ENCODE measurements around the gene PSMD6.

PSMD6 gene

GRCh38 chr3:64023187-64023860 is at the start of gene PSMD6:
Gene PSMD6, minus strand, starts transcription at chr3:64023494. Its CDS starts 75 bp downstream, at chr3:64023419.
- DNase-seq = peak; percentile 92

GRCh38 chr3:64072126-64072525 is 48.8 kb upstream of the PSMD6 start:
- no peak for DNase-seq

- no peak for DNase-seq
These were observed 47.4 kb upstream of the PSMD6 start for GRCh38 chr3:64070704-64071103.

GRCh38 chr3:64067506-64068346 is 44.4 kb upstream of the PSMD6 start:
- no peak for DNase-seq

- no peak for DNase-seq
These were observed 41.5 kb upstream of the PSMD6 start for GRCh38 chr3:64064804-64065203.

- DNase-seq = no peak
These were observed 40.7 kb upstream of the PSMD6 start for GRCh38 chr3:64063983-64064438.

GRCh38 chr3:64063207-64063982 is 40.1 kb upstream of the PSMD6 start:
- no peak for DNase-seq

GRCh38 chr3:64061628-64062027 is 38.3 kb upstream of the PSMD6 start:
- DNase-seq = no peak

GRCh38 chr3:64059484-64060175 is 36.3 kb upstream of the PSMD6 start:
- DNase-seq = no peak

- no peak for DNase-seq
These were observed 35.3 kb upstream of the PSMD6 start for GRCh38 chr3:64058566-64058965.

GRCh38 chr3:64057231-64057630 is 33.9 kb upstream of the PSMD6 start:
- DNase-seq = no peak

GRCh38 chr3:64056606-64057180 is 33.4 kb upstream of the PSMD6 start:
- DNase-seq = no peak

GRCh38 chr3:64055076-64055475 is 31.8 kb upstream of the PSMD6 start:
- DNase-seq = no peak

- DNase-seq = no peak
These were observed 31.2 kb upstream of the PSMD6 start for GRCh38 chr3:64054488-64054887.

- no peak for DNase-seq
These were observed 30.3 kb upstream of the PSMD6 start for GRCh38 chr3:64053581-64053980.

GRCh38 chr3:64053117-64053516 is 29.8 kb upstream of the PSMD6 start:
- no peak for DNase-seq

- no peak for DNase-seq
These were observed 26.5 kb upstream of the PSMD6 start for GRCh38 chr3:64049832-64050231.

- no peak for DNase-seq
These were observed 25.8 kb upstream of the PSMD6 start for GRCh38 chr3:64049136-64049535.

GRCh38 chr3:64048631-64049061 is 25.4 kb upstream of the PSMD6 start:
- no peak for DNase-seq

- no peak for DNase-seq
These were observed 24.5 kb upstream of the PSMD6 start for GRCh38 chr3:64047787-64048186.

- no peak for DNase-seq
These were observed 23.8 kb upstream of the PSMD6 start for GRCh38 chr3:64046996-64047594.

- no peak for DNase-seq
These were observed 23.3 kb upstream of the PSMD6 start for GRCh38 chr3:64046592-64046991.

Measured in activated CD8-positive, alpha-beta memory T cell treated with anti-CD3 and anti-CD28 coated beads, Interleukin-2, amount 50 U/mL, for 4 hours (primary cell).